Skeletal muscle tissue (tissue), 4 donors: Measurements from ENCODE around the gene VLDLR. TPM values are rescaled to one million over a fixed set of nuclear protein-coding genes. Genes with fewer than 3 reads are reported as not detected.

Experiments
- H3K27ac ChIP-seq: one replicate; pipeline ENCODE4 v1.7.0; 2013; ENCODE audit warnings: mild to moderate bottlenecking, low read depth, low read length, inconsistent platforms
- H3K27me3 ChIP-seq, 3 donors: one replicate each; pipeline ENCODE4 v1.7.0; 2013; ENCODE audit warnings: low read length in 3 of 3; ENCODE audit not compliant: control insufficient read depth in 3 of 3, insufficient read depth in 3 of 3
- H3K36me3 ChIP-seq, 3 donors: one replicate each; pipeline ENCODE4 v1.7.0; 2013; ENCODE audit warnings: low read length in 3 of 3; ENCODE audit not compliant: control insufficient read depth in 3 of 3, insufficient read depth in 3 of 3
- H3K4me1 ChIP-seq, 3 donors: one replicate each; pipeline ENCODE4 v1.7.0; 2013; ENCODE audit warnings: low read length in 3 of 3, mild to moderate bottlenecking in 3 of 3; ENCODE audit not compliant: control insufficient read depth in 3 of 3, insufficient read depth in 3 of 3
- H3K4me3 ChIP-seq, 3 donors: one replicate each; pipeline ENCODE4 v1.7.0; 2013; ENCODE audit warnings: low read length in 3 of 3
- H3K9ac ChIP-seq, 3 donors: one replicate each; pipeline ENCODE4 v1.7.0; 2013; ENCODE audit warnings: low read length in 3 of 3, mild to moderate bottlenecking in 3 of 3, moderate library complexity in 2 of 3, low read depth in 1 of 3
- H3K9me3 ChIP-seq, 3 donors: one replicate each; pipeline ENCODE4 v1.7.0; 2013; ENCODE audit warnings: low read length in 3 of 3; ENCODE audit not compliant: control insufficient read depth in 3 of 3
- total RNA-seq: library from RNA; depleted of rRNA; stranded (reverse); fragments of >200 nt; gene quantifications from one replicate; pipeline ENCODE4 v1.2.3, GENCODE V29; 2014
- donor health status: Osteomylitis.

VLDLR gene
- total RNA-seq, 1 donor from 2014 or later, result 18.3 TPM

DNA sequence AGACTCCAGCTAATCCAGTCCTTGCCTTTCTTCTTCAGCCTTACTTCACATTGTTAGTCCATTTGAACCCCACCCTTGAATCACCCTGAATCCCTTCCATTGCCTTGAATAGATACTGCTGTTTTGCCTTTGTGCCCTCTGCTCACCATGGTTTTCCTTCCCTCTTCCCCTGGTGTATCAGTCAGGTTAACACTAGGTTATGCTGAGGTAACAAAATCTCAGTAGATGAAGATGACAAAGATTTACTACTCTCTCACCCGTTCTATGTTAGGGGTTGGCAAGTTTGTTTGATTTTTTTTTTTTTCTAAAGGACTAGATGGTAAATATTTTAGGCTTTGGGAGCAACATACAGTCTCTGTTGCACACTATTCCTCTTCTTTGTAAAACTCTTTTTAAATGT is 3.3 kb upstream of the VLDLR start:
- Histone ChIP-seq H3K27ac (no peak overlapping the region), H3K4me1 (peaks cover 14 to 19% (median 16%) of the 10 kb centered on the region in 3 donors), H3K4me3 (no peak overlapping the region), H3K27me3 (no peaks in the 10 kb centered on the region), H3K9ac (no peak overlapping the region), H3K9me3 (no peaks in the 10 kb centered on the region), H3K36me3 (no peaks in the 10 kb centered on the region)

DNA sequence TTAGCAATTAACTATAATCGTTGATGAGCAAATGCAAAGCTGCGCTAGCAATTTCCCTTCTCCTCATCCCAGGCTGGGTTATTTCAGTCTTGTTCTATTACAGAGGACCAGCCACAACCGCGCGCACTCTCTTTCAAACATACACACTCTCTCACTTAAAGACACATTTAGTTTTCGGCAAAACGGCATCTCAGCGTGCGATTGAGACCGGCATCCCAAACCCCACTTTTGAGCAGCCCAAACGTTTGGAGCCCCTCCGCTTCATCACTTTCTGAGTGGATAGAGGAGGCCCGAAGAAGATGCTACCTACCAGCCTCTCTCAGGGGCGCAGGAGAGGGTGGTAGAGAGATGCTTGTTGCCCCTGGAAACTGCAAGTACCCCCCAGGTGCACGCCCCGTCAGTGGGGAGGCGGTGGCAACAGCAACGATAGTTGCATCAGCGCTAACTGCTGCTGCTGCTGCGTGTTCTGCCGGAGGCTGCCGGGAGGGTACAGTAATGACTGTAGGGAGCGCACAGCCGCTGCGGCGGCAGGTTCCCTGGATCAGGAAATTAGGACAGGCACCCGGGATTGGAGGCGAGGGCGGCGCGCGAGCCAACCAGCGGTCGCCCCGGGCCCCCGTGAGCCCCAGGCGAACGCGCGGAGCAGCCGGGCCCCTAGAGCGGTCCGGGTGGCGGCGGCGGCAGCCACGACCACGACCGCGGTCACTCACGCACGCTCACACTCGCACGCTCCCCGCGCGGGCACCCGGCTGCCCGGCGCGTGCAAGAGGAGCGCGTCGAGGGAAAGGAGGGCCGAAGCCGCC is 467 bp upstream of the VLDLR start:
- Histone ChIP-seq H3K9me3 (no peaks in the 10 kb centered on the region), H3K27ac (peak overlapping the region; percentile 85), H3K9ac (peak overlapping the region; percentile 54 to 95 (median 72)), H3K4me3 (peak overlapping the region; percentile 63 to 84 (median 75)), H3K4me1 (peaks cover 17 to 24% (median 22%) of the 10 kb centered on the region in 3 donors), H3K27me3 (no peaks in the 10 kb centered on the region), H3K36me3 (no peaks in the 10 kb centered on the region)

DNA sequence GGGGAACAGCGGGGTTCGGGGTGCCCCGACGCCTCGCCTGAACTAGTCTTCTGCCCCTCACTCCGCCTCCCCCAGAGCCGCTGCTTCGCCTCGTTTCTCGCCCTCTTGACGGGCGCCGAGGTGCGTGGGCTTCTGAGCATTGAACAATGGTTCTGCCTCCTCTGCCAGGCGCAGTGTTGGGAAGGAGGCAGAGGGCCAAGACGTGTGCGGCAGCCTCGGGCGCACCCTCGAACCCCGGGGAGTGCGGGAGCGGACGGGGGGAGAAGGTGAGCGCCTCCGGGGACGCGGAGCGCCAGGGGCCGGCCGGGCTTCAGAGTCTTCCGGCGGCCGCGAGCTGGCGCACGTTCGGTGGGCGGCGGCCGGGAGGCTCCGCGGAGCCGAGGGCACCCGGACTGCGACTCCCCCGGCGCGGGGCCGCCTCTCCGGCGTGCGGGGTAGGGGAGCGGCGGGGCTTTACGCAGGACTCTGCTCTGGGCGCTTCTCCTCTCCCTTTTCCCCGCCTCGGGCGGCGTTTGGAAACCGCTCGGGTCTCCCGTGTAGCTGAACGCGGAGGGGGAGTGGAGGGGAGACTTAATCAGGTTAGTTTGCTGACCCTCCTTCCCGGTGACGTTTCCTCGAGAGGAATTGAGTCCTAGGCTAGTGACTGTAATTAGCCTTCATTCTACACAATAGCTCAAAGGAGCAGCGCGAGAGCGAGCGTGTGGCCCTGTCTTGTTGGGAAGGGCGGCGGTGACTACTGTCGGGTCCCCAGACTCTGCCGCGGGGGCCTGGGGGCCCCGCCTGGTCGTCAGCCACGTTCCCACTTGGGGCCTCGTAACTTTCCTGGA is 1.1 kb downstream of the VLDLR start:
- Histone ChIP-seq H3K4me1 (peaks cover 17 to 26% (median 22%) of the 10 kb centered on the region in 3 donors), H3K36me3 (no peaks in the 10 kb centered on the region), H3K27ac (peak overlapping the region; percentile 85), H3K4me3 (peak overlapping the region; percentile 75 to 84 (median 78)), H3K27me3 (no peaks in the 10 kb centered on the region), H3K9ac (peak overlapping the region; percentile 88 to 96 (median 95)), H3K9me3 (no peaks in the 10 kb centered on the region)

- H3K4me3 ChIP-seq, result peak overlapping the region; percentile 75 to 84 (median 78)
- H3K27me3 ChIP-seq, result no peaks in the 10 kb centered on the region
- H3K4me1 ChIP-seq, result peaks cover 22 to 34% (median 26%) of the 10 kb centered on the region in 3 donors
- H3K36me3 ChIP-seq, result no peaks in the 10 kb centered on the region
- H3K27ac ChIP-seq, result peak overlapping the region; percentile 85
- H3K9me3 ChIP-seq, result no peaks in the 10 kb centered on the region
- H3K9ac ChIP-seq, result peak overlapping the region; percentile 88 to 96 (median 95)
Measured at GRCh38 chr9:2623288-2624050, 1.9 kb downstream of the VLDLR start.

- peaks cover 28 to 39% (median 28%) of the 10 kb centered on the region in 3 donors for H3K4me1 ChIP-seq
Measured at GRCh38 chr9:2624051-2624682, 2.6 kb downstream of the VLDLR start.

DNA sequence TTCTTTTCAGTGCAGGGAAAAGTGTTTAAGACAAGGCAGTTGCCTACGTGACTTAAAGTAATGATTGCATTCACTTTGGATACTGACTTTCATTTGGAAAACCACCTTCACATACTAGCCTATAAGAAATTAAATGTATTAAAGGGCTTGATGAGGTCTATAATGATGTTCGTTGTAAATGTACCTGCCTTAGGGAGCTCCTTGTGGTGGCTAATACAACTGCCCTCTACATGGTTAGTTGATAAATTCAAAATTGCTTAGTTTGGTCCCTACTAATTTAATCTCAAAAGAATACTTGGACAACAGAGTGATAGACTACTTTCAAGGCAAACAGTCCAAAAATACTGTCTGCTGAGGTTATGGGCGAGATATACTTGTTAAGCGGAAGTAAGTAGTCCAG is 3.8 kb downstream of the VLDLR start:
- Histone ChIP-seq H3K4me1 (peaks cover 40 to 51% (median 40%) of the 10 kb centered on the region in 3 donors), H3K4me3 (no peak overlapping the region), H3K27ac (no peak overlapping the region)

More at GRCh38 chr9:2624051-2624682, 2.6 kb downstream of the VLDLR start:
- H3K36me3 ChIP-seq, result no peaks in the 10 kb centered on the region
- no peaks in the 10 kb centered on the region for H3K27me3 ChIP-seq
- peak overlapping the region; percentile 75 to 84 (median 78) for H3K4me3 ChIP-seq
- no peaks in the 10 kb centered on the region for H3K9me3 ChIP-seq
- peak overlapping the region; percentile 85 for H3K27ac ChIP-seq
- peak overlapping the region in 2 of 3 donors; percentile 88 to 95 for H3K9ac ChIP-seq

DNA sequence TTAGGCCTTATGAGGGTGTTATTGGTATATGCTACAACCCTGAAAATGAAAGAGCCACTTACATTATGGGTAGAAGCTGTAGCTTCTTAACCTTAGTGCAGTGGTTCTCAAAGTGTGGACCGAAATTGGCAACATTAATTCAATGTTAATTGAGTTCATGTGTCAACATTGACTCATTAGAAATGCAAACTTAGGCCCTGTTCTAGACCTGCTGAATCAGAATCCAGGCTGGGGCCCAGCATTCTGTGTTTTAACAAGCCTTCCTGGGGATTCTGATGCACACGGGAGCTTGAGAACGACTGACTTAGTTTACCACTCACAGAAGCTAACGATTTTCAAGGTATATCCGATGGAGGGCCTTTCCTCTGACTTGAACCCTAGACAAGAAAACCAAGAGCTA is 7.3 kb downstream of the VLDLR start:
- peak overlapping the region in 1 of 3 donors; percentile 0 for H3K9ac ChIP-seq
- peaks cover 46 to 56% (median 47%) of the 10 kb centered on the region in 3 donors for H3K4me1 ChIP-seq
- H3K27me3 ChIP-seq, result no peaks in the 10 kb centered on the region
- H3K36me3 ChIP-seq, result no peaks in the 10 kb centered on the region
- peak overlapping the region; percentile 88 for H3K27ac ChIP-seq
- no peak overlapping the region for H3K4me3 ChIP-seq
- no peaks in the 10 kb centered on the region for H3K9me3 ChIP-seq

More for the DNA sequence above, 3.8 kb downstream of the VLDLR start:
- Histone ChIP-seq H3K27me3 (no peaks in the 10 kb centered on the region), H3K9ac (no peak overlapping the region), H3K36me3 (no peaks in the 10 kb centered on the region), H3K9me3 (no peaks in the 10 kb centered on the region)

DNA sequence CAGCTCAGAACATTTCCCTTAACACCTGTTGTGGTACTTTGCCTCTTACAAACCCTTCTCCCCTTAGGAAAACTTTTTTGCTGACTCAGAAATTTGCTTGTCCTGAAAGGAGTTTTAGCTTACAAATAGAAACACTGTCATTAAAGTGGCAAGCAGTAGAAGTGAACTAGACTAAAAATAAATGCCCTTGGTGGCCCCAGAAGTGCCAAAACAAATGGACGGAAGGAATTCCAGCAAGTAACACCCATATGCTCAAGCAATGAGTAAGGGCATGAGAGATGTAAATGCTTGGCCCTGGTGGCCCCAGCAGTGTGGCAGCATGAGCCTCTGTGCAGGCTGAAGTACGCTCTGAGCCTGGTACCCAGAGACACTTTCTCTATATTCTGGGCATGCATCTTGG is 8.6 kb downstream of the VLDLR start:
- H3K9me3 ChIP-seq, result no peaks in the 10 kb centered on the region
- H3K27ac ChIP-seq, result peak overlapping the region; percentile 88
- no peaks in the 10 kb centered on the region for H3K27me3 ChIP-seq
- peak overlapping the region in 2 of 3 donors; percentile 22 to 23 for H3K4me3 ChIP-seq
- no peaks in the 10 kb centered on the region for H3K36me3 ChIP-seq
- H3K9ac ChIP-seq, result peak overlapping the region in 2 of 3 donors; percentile 46 to 66
- peaks cover 52 to 53% (median 53%) of the 10 kb centered on the region in 3 donors for H3K4me1 ChIP-seq

- no peak overlapping the region for H3K4me3 ChIP-seq
- H3K9me3 ChIP-seq, result no peaks in the 10 kb centered on the region
- peak overlapping the region; percentile 88 for H3K27ac ChIP-seq
- peaks cover 3 to 6% (median 4%) of the 10 kb centered on the region in 3 donors for H3K36me3 ChIP-seq
- no peaks in the 10 kb centered on the region for H3K27me3 ChIP-seq
- H3K9ac ChIP-seq, result no peak overlapping the region
- H3K4me1 ChIP-seq, result peaks cover 52 to 56% (median 53%) of the 10 kb centered on the region in 3 donors
Measured at GRCh38 chr9:2631263-2631662, 9.7 kb downstream of the VLDLR start.
